HG02973 (cell line): ENCODE measurements around the gene PDE11A.

Source experiments
- ATAC-seq: cut with Tn5 transposase; IDR thresholded peaks from one replicate; pipeline ENCODE4 v1.9.1; 2021; ENCODE audit warnings: moderate library complexity; ENCODE audit not compliant: unreplicated experiment

The PDE11A gene

DNA sequence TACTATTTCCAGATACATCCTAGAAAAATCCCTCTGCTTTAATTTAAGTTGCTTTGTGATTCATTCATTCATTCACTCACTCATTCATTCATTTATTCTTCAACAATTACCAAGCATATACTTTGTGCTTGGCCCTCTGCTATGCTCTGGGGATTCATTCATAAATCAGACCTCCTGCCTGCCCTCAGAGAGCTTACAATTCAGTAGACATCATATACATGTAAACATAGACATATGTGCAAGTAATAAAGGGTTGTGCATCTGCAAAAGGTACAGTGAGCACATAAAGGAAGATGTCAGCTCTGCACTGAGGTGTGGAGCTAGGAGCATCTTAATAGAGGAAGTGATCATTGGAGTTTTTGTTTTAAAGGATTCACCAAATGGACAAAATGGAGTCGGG, 490.6 kb downstream of the PDE11A start:
- ATAC-seq, result no peak

- no peak for ATAC-seq
Measured at GRCh38 chr2:177579486-177580036, 493.0 kb downstream of the PDE11A start.

DNA sequence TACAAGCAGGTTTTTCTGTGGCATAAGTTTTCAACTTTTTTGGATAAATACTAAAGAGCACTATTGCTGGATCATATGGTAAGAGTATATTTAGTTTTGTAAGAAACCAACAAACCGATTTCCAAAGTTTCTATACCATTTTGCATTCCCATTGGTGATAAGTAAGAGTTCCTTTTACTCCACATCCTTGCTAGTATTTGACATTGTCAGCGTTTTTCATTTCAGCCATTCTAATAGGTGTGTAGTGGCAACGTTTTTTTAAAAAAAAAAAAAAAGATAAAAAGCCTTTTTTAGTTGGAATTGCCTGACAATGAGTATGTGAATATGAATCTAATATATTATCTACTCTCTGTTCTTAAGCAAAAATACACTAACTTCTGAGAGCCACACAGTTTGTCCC, 494.1 kb downstream of the PDE11A start:
- ATAC-seq, result no peak

- no peak for ATAC-seq
Measured at GRCh38 chr2:177577075-177577474, 495.5 kb downstream of the PDE11A start.

GRCh38 chr2:177575358-177575757, 497.2 kb downstream of the PDE11A start:
- ATAC-seq, result no peak

GRCh38 chr2:177574356-177574755, 498.2 kb downstream of the PDE11A start:
- ATAC-seq, result no peak
